Prostate gland (tissue), 2 donors: ENCODE results near the gene CYLC2. TPM values are rescaled to one million over a fixed set of nuclear protein-coding genes. Genes with fewer than 3 reads are reported as not detected.

Experiments
- DNase-seq: peaks from one replicate; pipeline ENCODE4 v3.0.0-alpha.2; 2019; ENCODE audit warnings: low spot score
- H3K27ac ChIP-seq, 2 donors: fragments of 200-600 bp; sonication (generic); 2 replicates each; pipeline ENCODE4 v1.5.1; 2017 to 2019
- H3K27me3 ChIP-seq: fragments of 200-600 bp; sonication (generic); replicated peaks from 2 replicates; pipeline ENCODE4 v1.5.1; 2019; ENCODE audit not compliant: insufficient read depth
- H3K36me3 ChIP-seq, 2 donors: fragments of 200-600 bp; sonication (generic); 1 replicate in 1 of 2; 2 replicates in 1 of 2; pipeline versions ENCODE4 v1.5.1 to v1.8.1; 2017 to 2019
- H3K4me1 ChIP-seq: fragments of 200-600 bp; sonication (generic); replicated peaks from 2 replicates; pipeline ENCODE4 v1.5.1; 2019
- H3K4me3 ChIP-seq, 2 donors: fragments of 200-600 bp; sonication (generic); 2 replicates each; pipeline ENCODE4 v1.5.1; 2017 to 2019
- H3K9me3 ChIP-seq: fragments of 200-600 bp; sonication (generic); 2 replicates; pipeline ENCODE4 v1.5.1; 2017
- POLR2A ChIP-seq: fragments of 450-650 bp; IDR thresholded peaks from one replicate; pipeline ENCODE4 v1.6.1; 2016; ENCODE audit warnings: antibody characterized with exemption, mild to moderate bottlenecking
- POLR2AphosphoS5 ChIP-seq: sonication (generic); formaldehyde crosslinking; IDR thresholded peaks from one replicate; pipeline ENCODE4 v1.6.1; 2017; ENCODE audit warnings: antibody characterized with exemption
- WGBS: methylation state at CpG from one replicate; pipeline ENCODE4 v1.1.5; 2018; 5-methylcytosine and 5-hydroxymethylcytosine counted together
- intact Hi-C: fragments of 100-400 bp; cut with DNase I; formaldehyde crosslinking; loops from one replicate; pipeline ENCODE4 v1.14.2; 2022
- small RNA-seq, 2 donors: library from RNA; depleted of rRNA; stranded (forward); fragments of <200 nt; gene quantifications; one replicate each; pipeline ENCODE3, GENCODE V24; 2016
- total RNA-seq, 2 donors: library from RNA; depleted of rRNA; stranded (reverse); fragments of >200 nt; gene quantifications; one replicate each; pipeline ENCODE4 v1.1.0, GENCODE V29; 2016
- TF ChIP-seq, protein P1 (sequence below), 4 experiments: fragments of 200-600 bp in 2 of 4; fragments of 450-650 bp in 2 of 4; sonication (generic) in 2 of 4; IDR thresholded peaks; 1 replicate in 3 of 4; 2 replicates in 1 of 4; pipeline ENCODE4 v1.5.1; 2016 to 2019; ENCODE audit warnings: antibody characterized with exemption in 4 of 4, mild to moderate bottlenecking in 2 of 4, moderate library complexity in 2 of 4

The CYLC2 gene
- total RNA-seq, 2 donors from 2014 or later: not detected

DNA sequence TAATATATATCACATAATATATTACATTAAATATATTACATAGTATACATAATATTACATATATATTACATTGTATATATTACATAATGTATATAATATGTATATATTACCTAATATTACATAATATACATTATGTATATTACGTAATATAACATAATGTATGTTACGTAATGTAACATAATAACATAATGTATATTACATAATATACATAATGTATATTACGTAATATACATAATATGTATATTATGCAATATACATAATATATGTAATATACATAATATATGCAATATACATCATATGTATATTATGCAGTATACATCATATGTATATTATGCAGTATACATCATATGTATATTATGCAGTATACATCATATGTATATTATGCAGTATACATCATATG, 19.1 kb downstream of the CYLC2 start:
- Histone ChIP-seq H3K27ac (no peak overlapping the region), H3K4me3 (no peak overlapping the region), H3K27me3 (no peaks in the 10 kb centered on the region), H3K9me3 (no peaks in the 10 kb centered on the region), H3K4me1 (no peaks in the 10 kb centered on the region), H3K36me3 (no peaks in the 10 kb centered on the region)
- intact Hi-C loops: no loop called here
- DNase-seq: no peak
- 96% methylated on average over 3 of the region's 3 CpGs for WGBS
- no peak for TF ChIP-seq POLR2AphosphoS5
- TF ChIP-seq POLR2A: no peak

- no peaks in the 10 kb centered on the region for H3K4me1 ChIP-seq
- no peaks in the 10 kb centered on the region for H3K27me3 ChIP-seq
- TF ChIP-seq, protein P1, sequence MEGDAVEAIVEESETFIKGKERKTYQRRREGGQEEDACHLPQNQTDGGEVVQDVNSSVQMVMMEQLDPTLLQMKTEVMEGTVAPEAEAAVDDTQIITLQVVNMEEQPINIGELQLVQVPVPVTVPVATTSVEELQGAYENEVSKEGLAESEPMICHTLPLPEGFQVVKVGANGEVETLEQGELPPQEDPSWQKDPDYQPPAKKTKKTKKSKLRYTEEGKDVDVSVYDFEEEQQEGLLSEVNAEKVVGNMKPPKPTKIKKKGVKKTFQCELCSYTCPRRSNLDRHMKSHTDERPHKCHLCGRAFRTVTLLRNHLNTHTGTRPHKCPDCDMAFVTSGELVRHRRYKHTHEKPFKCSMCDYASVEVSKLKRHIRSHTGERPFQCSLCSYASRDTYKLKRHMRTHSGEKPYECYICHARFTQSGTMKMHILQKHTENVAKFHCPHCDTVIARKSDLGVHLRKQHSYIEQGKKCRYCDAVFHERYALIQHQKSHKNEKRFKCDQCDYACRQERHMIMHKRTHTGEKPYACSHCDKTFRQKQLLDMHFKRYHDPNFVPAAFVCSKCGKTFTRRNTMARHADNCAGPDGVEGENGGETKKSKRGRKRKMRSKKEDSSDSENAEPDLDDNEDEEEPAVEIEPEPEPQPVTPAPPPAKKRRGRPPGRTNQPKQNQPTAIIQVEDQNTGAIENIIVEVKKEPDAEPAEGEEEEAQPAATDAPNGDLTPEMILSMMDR (IDR thresholded peaks at IDR 0.05): no peak
- no peak for TF ChIP-seq POLR2A
- H3K9me3 ChIP-seq: no peaks in the 10 kb centered on the region
- H3K4me3 ChIP-seq: no peak overlapping the region
- no peaks in the 10 kb centered on the region for H3K36me3 ChIP-seq
- 17% methylated on average over 2 of the region's 2 CpGs for WGBS
- DNase-seq: no peak
- no peak overlapping the region for H3K27ac ChIP-seq
- intact Hi-C loops: no loop called here
Observed at GRCh38 chr9:103025796-103026195, 30.7 kb downstream of the CYLC2 start.

DNA sequence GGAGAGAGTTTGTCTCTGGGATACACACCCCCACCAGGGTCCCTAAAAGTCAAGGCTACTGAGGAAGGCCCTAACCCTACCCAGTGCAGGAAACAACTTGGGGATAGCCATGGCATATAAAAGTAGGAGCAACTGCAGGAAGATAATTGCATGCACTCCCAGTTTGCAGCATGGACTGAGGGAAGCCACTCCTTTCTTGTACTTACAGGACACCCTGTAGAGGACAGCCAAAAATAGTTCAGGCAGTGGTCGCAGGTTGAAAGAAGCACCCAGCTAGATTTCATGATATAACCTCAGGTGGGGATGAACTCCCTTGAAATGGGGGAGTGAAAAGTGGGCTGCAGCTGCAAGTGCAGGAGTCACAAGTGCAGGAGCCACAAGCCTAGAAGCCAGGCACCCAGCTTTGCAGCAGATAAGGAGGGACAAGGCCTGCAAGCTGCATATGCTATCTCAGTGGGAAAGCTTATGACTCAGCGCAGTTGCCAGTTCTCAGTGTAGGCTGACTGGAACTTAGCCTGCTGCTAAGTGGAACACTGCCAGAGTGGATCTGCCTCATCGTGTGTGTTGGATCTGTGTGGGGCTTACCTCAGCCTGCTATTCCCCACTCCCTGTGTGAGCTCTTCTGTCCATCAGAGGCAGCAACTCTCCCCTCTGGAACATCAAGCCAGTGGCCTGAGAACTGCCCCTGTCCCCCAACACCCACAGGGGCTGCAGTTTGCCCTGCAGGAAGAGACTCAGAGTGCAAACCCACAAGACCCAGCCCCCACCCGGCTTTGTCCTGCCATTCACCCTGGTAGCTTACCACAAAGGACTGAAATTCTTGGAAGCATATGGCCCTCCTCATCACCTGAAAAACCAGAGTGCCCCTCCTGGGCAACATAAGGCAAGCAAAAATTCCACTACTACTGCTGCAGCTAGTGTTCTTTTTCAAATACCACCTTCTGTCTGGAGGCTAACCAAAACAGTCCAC, 42.7 kb downstream of the CYLC2 start:
- WGBS: 80% methylated on average over 4 of the region's 4 CpGs
- DNase-seq: no peak
- H3K4me3 ChIP-seq: no peak overlapping the region
- no peak overlapping the region for H3K27ac ChIP-seq
- no peaks in the 10 kb centered on the region for H3K27me3 ChIP-seq
- intact Hi-C loops: no loop called here
- no peaks in the 10 kb centered on the region for H3K4me1 ChIP-seq
- H3K9me3 ChIP-seq: no peaks in the 10 kb centered on the region
- H3K36me3 ChIP-seq: no peaks in the 10 kb centered on the region
- TF ChIP-seq, protein P1 (IDR thresholded peaks at IDR 0.05): no peak
- TF ChIP-seq POLR2AphosphoS5: no peak
- TF ChIP-seq POLR2A: no peak

DNA sequence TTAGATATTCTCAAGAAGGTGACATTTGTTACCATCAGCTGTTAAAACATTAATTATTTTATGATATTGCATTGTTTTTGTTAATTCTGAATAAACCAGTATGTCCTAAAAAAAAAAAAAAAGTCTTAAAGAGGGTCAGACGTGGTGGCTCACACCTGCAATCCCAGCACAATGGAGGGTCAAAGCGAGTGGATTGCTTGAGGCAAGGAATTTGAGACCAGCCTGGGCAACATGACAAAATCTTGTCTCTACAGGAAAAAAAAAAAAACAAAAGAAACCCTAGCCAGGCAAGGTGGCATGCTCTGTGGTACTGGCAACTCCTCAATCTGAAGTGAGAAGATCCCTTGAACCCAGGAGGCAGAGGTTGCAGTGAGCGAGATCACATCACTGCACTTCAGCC, 46.8 kb downstream of the CYLC2 start:
- intact Hi-C loops: no loop called here
- Histone ChIP-seq H3K4me1 (no peaks in the 10 kb centered on the region), H3K27me3 (no peaks in the 10 kb centered on the region), H3K36me3 (no peaks in the 10 kb centered on the region), H3K4me3 (no peak overlapping the region), H3K27ac (no peak overlapping the region), H3K9me3 (no peaks in the 10 kb centered on the region)
- WGBS: 38% methylated on average over 3 of the region's 3 CpGs
- no peak for DNase-seq
- TF ChIP-seq POLR2A: no peak
- TF ChIP-seq, protein P1 (IDR thresholded peaks at IDR 0.05): no peak
- TF ChIP-seq POLR2AphosphoS5: no peak

Small RNAs within 50 kb of the gene (small RNA-seq; reads per million reads assigned to genes)
- gene AL589823.1: 0 reads per million in 2 donors
